HepG2 (cell line): ENCODE results near the gene DOK1. TPM values are rescaled to one million over a fixed set of nuclear protein-coding genes. Genes with fewer than 3 reads are reported as not detected.
A peak's percentile ranks its signal among the peaks of the same experiment; 100 is the strongest.

Source experiments
- CBX1 ChIP-seq: IDR thresholded peaks from one replicate; pipeline ENCODE4 v1.6.1; 2016; ENCODE audit warnings: antibody characterized with exemption, low read depth
- KDM5A ChIP-seq: fragments of 200-600 bp; sonication (generic); IDR thresholded peaks from 2 replicates; pipeline ENCODE4 v1.7.0; 2018; ENCODE audit warnings: antibody characterized with exemption, mild to moderate bottlenecking, low read length, borderline replicate concordance
- PCBP1 ChIP-seq: fragments of 200-400 bp; formaldehyde crosslinking; IDR thresholded peaks from 2 replicates; pipeline ENCODE4 v1.6.1; 2017; ENCODE audit warnings: mild to moderate bottlenecking, low read depth, low read length, borderline replicate concordance
- PHF8 ChIP-seq: sonication (generic); formaldehyde crosslinking; IDR thresholded peaks from 2 replicates; pipeline ENCODE4 v1.5.0; 2020; ENCODE audit warnings: missing genetic modification reagents
- PRMT3 ChIP-seq: sonication (generic); formaldehyde crosslinking; IDR thresholded peaks from 2 replicates; pipeline ENCODE4 v1.8.1; 2022; ENCODE audit warnings: low read depth, mild to moderate bottlenecking, moderate library complexity, missing genetic modification reagents, borderline replicate concordance
- YEATS2 ChIP-seq: sonication (generic); formaldehyde crosslinking; IDR thresholded peaks from 2 replicates; pipeline ENCODE4 v1.4.0; 2020; ENCODE audit warnings: missing genetic modification reagents, borderline replicate concordance
- ZNF430 ChIP-seq: sonication (generic); formaldehyde crosslinking; IDR thresholded peaks from 2 replicates; pipeline ENCODE4 v1.9.0; 2021; ENCODE audit warnings: mild to moderate bottlenecking, missing genetic modification reagents
- ZSCAN29 ChIP-seq: sonication (generic); formaldehyde crosslinking; conservative IDR thresholded peaks from 2 replicates; pipeline ENCODE4 v1.4.0; 2020; ENCODE audit warnings: mild to moderate bottlenecking, missing genetic modification reagents
- polyA plus RNA-seq, 8 experiments: library from polyadenylated mRNA; depleted of rRNA in 3 of 8; stranded (reverse) in 7 of 8; unstranded in 1 of 8; fragments of >200 nt; fragmentation: Illumina TruSeq in 4 of 8; extraction: Trizol in 4 of 8; gene quantifications; 2 replicates each; pipeline versions ENCODE4 v1.2.1 to v1.2.3, GENCODE V29; 2011 to 2016; ENCODE audit warnings: low read depth in 4 of 8, missing spikeins in 1 of 8, mixed read lengths in 1 of 8; ENCODE audit not compliant: insufficient read depth in 1 of 8
- total RNA-seq, 5 experiments: library from RNA; depleted of rRNA; stranded (reverse); fragments of >200 nt; fragmentation: Illumina TruSeq; extraction: Trizol; gene quantifications; 2 replicates each; pipeline ENCODE4 v1.2.3, GENCODE V29; 2016; ENCODE audit warnings: low read depth in 1 of 5
- TF ChIP-seq, protein P1 (sequence below): sonication (generic); formaldehyde crosslinking; IDR thresholded peaks from 2 replicates; pipeline ENCODE4 v1.5.0; 2020; ENCODE audit warnings: missing genetic modification reagents, mild to moderate bottlenecking, borderline replicate concordance
- TF ChIP-seq, protein P2 (sequence below): sonication (generic); formaldehyde crosslinking; IDR thresholded peaks from 2 replicates; pipeline ENCODE4 v1.4.0; 2020; ENCODE audit warnings: missing genetic modification reagents, low read depth, mild to moderate bottlenecking, borderline replicate concordance
- TF ChIP-seq, protein P3 (sequence below): sonication (generic); formaldehyde crosslinking; IDR thresholded peaks from 2 replicates; pipeline ENCODE4 v1.5.0; 2020; ENCODE audit warnings: mild to moderate bottlenecking, missing genetic modification reagents, borderline replicate concordance
- TF ChIP-seq, protein P4 (sequence below): sonication (generic); formaldehyde crosslinking; IDR thresholded peaks from 2 replicates; pipeline ENCODE4 v1.4.0; 2020; ENCODE audit warnings: missing genetic modification reagents, borderline replicate concordance
- TF ChIP-seq, protein P5 (sequence below): sonication (generic); formaldehyde crosslinking; IDR thresholded peaks from 2 replicates; pipeline ENCODE4 v1.4.0; 2020; ENCODE audit warnings: missing genetic modification reagents

The DOK1 gene
- total and polyA plus RNA-seq, 2 of the 13 experiments (the other 11 are each of a cell fraction or from before 2014, with no cell fraction given), result 0.53 to 0.74 TPM

DNA sequence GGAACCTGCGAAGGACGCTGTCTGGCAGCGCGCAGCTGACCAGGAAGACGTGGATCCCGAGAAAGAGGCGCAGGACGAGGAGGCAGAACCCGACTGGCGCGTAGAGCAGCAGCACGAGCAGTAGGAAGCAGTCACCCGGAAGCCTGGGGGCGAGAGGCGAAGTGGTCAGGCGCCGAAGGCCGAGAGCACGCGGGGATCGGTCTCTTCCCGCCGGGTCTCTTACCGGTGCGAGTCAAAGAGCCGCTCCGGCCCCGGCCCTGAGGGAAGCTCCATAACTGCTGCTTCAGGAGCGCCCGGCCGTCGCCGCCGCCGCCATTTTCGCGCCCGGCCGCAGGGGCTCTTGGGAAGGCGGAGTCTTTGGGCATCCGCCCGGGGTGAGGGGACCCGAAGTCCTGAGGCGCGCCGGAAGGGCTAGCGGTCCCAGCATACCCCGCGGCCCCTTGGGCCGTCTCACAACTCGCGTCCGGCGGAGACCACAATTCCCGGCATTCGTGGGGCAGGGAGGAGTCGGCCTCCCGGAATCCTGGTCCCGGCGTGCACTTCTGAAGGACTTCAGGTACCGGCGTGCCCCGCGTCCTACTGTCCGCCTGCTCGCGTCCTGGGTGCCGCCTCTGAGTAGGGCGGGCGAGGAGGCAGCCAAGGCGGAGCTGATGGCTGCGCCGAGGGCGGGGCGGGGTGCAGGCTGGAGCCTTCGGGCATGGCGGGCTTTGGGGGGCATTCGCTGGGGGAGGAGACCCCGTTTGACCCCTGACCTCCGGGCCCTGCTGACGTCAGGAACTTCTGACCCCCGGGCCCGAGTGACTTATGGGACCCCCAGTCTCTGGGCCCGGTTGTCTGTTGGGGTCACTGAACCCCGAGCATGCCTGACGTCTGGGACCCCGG is 24.9 kb upstream of the DOK1 start, which contains the start of the genes AUP1 and HTRA2 (continued):
- TF ChIP-seq, protein P1, sequence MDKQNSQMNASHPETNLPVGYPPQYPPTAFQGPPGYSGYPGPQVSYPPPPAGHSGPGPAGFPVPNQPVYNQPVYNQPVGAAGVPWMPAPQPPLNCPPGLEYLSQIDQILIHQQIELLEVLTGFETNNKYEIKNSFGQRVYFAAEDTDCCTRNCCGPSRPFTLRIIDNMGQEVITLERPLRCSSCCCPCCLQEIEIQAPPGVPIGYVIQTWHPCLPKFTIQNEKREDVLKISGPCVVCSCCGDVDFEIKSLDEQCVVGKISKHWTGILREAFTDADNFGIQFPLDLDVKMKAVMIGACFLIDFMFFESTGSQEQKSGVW, result no peak
- 0 out of 2 replicates have a peak, but pooled peaks have one; percentile 18 for TF ChIP-seq PCBP1
- 0 out of 2 replicates have a peak, but pooled peaks have one; percentile 39 for TF ChIP-seq PRMT3 (CRISPR knock-in tag)
- peak; percentile 91 for TF ChIP-seq KDM5A
- TF ChIP-seq ZNF430, result peak; percentile 62
- TF ChIP-seq YEATS2 (CRISPR knock-in tag), result peak; percentile 92
- TF ChIP-seq, protein P2, sequence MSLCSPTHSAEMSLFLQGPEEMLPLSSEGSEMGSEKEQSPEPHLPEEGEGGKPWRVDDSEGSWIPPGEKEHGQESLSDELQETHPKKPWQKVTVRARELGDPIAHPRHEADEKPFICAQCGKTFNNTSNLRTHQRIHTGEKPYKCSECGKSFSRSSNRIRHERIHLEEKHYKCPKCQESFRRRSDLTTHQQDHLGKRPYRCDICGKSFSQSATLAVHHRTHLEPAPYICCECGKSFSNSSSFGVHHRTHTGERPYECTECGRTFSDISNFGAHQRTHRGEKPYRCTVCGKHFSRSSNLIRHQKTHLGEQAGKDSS (CRISPR knock-in tag), result peak; percentile 68
- peak; percentile 16 for TF ChIP-seq CBX1
- TF ChIP-seq ZSCAN29 (CRISPR knock-in tag), result peak; percentile 79; the same call in 1 of the 2 replicates
- TF ChIP-seq, protein P3, sequence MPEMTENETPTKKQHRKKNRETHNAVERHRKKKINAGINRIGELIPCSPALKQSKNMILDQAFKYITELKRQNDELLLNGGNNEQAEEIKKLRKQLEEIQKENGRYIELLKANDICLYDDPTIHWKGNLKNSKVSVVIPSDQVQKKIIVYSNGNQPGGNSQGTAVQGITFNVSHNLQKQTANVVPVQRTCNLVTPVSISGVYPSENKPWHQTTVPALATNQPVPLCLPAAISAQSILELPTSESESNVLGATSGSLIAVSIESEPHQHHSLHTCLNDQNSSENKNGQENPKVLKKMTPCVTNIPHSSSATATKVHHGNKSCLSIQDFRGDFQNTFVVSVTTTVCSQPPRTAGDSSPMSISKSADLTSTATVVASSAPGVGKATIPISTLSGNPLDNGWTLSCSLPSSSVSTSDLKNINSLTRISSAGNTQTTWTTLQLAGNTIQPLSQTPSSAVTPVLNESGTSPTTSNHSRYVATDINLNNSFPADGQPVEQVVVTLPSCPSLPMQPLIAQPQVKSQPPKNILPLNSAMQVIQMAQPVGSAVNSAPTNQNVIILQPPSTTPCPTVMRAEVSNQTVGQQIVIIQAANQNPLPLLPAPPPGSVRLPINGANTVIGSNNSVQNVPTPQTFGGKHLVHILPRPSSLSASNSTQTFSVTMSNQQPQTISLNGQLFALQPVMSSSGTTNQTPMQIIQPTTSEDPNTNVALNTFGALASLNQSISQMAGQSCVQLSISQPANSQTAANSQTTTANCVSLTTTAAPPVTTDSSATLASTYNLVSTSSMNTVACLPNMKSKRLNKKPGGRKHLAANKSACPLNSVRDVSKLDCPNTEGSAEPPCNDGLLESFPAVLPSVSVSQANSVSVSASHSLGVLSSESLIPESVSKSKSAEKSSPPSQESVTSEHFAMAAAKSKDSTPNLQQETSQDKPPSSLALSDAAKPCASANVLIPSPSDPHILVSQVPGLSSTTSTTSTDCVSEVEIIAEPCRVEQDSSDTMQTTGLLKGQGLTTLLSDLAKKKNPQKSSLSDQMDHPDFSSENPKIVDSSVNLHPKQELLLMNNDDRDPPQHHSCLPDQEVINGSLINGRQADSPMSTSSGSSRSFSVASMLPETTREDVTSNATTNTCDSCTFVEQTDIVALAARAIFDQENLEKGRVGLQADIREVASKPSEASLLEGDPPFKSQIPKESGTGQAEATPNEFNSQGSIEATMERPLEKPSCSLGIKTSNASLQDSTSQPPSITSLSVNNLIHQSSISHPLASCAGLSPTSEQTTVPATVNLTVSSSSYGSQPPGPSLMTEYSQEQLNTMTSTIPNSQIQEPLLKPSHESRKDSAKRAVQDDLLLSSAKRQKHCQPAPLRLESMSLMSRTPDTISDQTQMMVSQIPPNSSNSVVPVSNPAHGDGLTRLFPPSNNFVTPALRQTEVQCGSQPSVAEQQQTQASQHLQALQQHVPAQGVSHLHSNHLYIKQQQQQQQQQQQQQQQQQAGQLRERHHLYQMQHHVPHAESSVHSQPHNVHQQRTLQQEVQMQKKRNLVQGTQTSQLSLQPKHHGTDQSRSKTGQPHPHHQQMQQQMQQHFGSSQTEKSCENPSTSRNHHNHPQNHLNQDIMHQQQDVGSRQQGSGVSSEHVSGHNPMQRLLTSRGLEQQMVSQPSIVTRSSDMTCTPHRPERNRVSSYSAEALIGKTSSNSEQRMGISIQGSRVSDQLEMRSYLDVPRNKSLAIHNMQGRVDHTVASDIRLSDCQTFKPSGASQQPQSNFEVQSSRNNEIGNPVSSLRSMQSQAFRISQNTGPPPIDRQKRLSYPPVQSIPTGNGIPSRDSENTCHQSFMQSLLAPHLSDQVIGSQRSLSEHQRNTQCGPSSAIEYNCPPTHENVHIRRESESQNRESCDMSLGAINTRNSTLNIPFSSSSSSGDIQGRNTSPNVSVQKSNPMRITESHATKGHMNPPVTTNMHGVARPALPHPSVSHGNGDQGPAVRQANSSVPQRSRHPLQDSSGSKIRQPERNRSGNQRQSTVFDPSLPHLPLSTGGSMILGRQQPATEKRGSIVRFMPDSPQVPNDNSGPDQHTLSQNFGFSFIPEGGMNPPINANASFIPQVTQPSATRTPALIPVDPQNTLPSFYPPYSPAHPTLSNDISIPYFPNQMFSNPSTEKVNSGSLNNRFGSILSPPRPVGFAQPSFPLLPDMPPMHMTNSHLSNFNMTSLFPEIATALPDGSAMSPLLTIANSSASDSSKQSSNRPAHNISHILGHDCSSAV (CRISPR knock-in tag), result peak; percentile 80; the same call in 1 of the 2 replicates
- peak; percentile 95 for TF ChIP-seq PHF8 (CRISPR knock-in tag)
- TF ChIP-seq, protein P4, sequence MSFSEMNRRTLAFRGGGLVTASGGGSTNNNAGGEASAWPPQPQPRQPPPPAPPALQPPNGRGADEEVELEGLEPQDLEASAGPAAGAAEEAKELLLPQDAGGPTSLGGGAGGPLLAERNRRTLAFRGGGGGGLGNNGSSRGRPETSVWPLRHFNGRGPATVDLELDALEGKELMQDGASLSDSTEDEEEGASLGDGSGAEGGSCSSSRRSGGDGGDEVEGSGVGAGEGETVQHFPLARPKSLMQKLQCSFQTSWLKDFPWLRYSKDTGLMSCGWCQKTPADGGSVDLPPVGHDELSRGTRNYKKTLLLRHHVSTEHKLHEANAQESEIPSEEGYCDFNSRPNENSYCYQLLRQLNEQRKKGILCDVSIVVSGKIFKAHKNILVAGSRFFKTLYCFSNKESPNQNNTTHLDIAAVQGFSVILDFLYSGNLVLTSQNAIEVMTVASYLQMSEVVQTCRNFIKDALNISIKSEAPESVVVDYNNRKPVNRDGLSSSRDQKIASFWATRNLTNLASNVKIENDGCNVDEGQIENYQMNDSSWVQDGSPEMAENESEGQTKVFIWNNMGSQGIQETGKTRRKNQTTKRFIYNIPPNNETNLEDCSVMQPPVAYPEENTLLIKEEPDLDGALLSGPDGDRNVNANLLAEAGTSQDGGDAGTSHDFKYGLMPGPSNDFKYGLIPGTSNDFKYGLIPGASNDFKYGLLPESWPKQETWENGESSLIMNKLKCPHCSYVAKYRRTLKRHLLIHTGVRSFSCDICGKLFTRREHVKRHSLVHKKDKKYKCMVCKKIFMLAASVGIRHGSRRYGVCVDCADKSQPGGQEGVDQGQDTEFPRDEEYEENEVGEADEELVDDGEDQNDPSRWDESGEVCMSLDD, result peak; percentile 73
- TF ChIP-seq, protein P5, sequence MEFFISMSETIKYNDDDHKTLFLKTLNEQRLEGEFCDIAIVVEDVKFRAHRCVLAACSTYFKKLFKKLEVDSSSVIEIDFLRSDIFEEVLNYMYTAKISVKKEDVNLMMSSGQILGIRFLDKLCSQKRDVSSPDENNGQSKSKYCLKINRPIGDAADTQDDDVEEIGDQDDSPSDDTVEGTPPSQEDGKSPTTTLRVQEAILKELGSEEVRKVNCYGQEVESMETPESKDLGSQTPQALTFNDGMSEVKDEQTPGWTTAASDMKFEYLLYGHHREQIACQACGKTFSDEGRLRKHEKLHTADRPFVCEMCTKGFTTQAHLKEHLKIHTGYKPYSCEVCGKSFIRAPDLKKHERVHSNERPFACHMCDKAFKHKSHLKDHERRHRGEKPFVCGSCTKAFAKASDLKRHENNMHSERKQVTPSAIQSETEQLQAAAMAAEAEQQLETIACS, result 0 out of 2 replicates have a peak, but pooled peaks have one; percentile 55
